GM12878 (cell line): ENCODE data around the gene CLCNKB. TPM values are rescaled to one million over a fixed set of nuclear protein-coding genes. Genes with fewer than 3 reads are reported as not detected.

Experiments used
- ATAC-seq: fragments of 200-7000 bp; cut with Tn5 transposase; 3 replicates; pipeline ENCODE4 v1.9.1; 2020; ENCODE audit warnings: mild to moderate bottlenecking, moderate library complexity
- BruUV-seq: library from RNA; stranded (reverse); fragments of 400-500 nt; replicated peaks from 2 replicates; lab custom pipeline; 2021; lab: Mats Ljungman, UMichigan
- CTCF ChIA-PET: fragments of 300-600 bp; sonication (Branson Sonifier 250); formaldehyde crosslinking; extraction: SDS; loops from one replicate; lab custom pipeline; 2021; ENCODE audit warnings: inconsistent platforms; lab: Yijun Ruan, JAX
- POLR2A ChIA-PET: fragments of 350-600 bp; formaldehyde crosslinking; extraction: SDS; loops from one replicate; lab custom pipeline; 2021; ENCODE audit warnings: inconsistent platforms; lab: Charles Lee
- RAD21 ChIA-PET: fragments of 300-600 bp; sonication (Branson Sonifier 250); formaldehyde crosslinking; loops from one replicate; lab custom pipeline; 2023; ENCODE audit warnings: antibody characterized with exemption; ENCODE audit not compliant: unreplicated experiment; lab: Charles Lee
- SMC1A ChIA-PET: fragments of 300-600 bp; sonication (Branson Sonifier 250); formaldehyde crosslinking; loops from one replicate; lab custom pipeline; 2023; ENCODE audit not compliant: unreplicated experiment, uncharacterized antibody; lab: Charles Lee
- DNase-seq: peaks from one replicate; pipeline ENCODE4 v3.0.0-alpha.2; 2011; ENCODE audit warnings: low read depth, low spot score
- FAIRE-seq: peaks from 3 replicates; lab custom pipeline; 2011; peaks lifted over from hg19 to GRCh38; lab: Jason Lieb, UNC
- H2AFZ ChIP-seq: 2 replicates; pipeline ENCODE4 v1.6.0; 2011; ENCODE audit warnings: low read depth, low read length, control low read depth; ENCODE audit not compliant: control insufficient read depth
- H3K27ac ChIP-seq: 2 replicates; pipeline ENCODE4 v1.5.1; 2011; ENCODE audit warnings: control low read depth; ENCODE audit not compliant: control insufficient read depth, insufficient read depth
- H3K27me3 ChIP-seq, 2 experiments: replicated peaks in 1 of 2; 2 replicates each; pipeline versions ENCODE4 v1.6.0 to v1.6.1; 2011; ENCODE audit warnings: low read length in 1 of 2; ENCODE audit not compliant: control insufficient read depth in 2 of 2, insufficient read depth in 2 of 2
- H3K36me3 ChIP-seq, 2 experiments: 2 replicates each; pipeline ENCODE4 v1.5.1; 2011; ENCODE audit warnings: low read length in 1 of 2; ENCODE audit not compliant: control insufficient read depth in 2 of 2, insufficient read depth in 2 of 2
- H3K4me1 ChIP-seq: 2 replicates; pipeline ENCODE4 v1.6.1; 2011; ENCODE audit warnings: mild to moderate bottlenecking, low read length, moderate library complexity, mixed read lengths; ENCODE audit not compliant: control insufficient read depth, insufficient read depth
- H3K4me2 ChIP-seq: 2 replicates; pipeline ENCODE4 v1.6.0; 2011; ENCODE audit warnings: control low read depth; ENCODE audit not compliant: control insufficient read depth, insufficient read depth
- H3K4me3 ChIP-seq: fragments of 200-600 bp; sonication (generic); 2 replicates; pipeline ENCODE4 v1.5.1; 2016
- H3K79me2 ChIP-seq: 2 replicates; pipeline ENCODE4 v1.6.0; 2011; ENCODE audit warnings: low read length; ENCODE audit not compliant: control insufficient read depth, insufficient read depth
- H3K9ac ChIP-seq: 2 replicates; pipeline ENCODE4 v1.8.0; 2011; ENCODE audit warnings: low read length, control low read depth, mixed read lengths; ENCODE audit not compliant: control insufficient read depth, insufficient read depth
- H3K9me3 ChIP-seq: replicated peaks from 3 replicates; pipeline ENCODE4 v1.5.1; 2011; ENCODE audit warnings: mild to moderate bottlenecking, low read length; ENCODE audit not compliant: control insufficient read depth, insufficient read depth
- H4K20me1 ChIP-seq: 2 replicates; pipeline ENCODE4 v1.6.0; 2011; ENCODE audit not compliant: control insufficient read depth, insufficient read depth
- CEBPB ChIP-seq, 2 experiments: fragments of 150-350 bp in 1 of 2; IDR thresholded peaks; 2 replicates each; pipeline ENCODE4 v1.6.1; 2012 to 2014; ENCODE audit warnings: low read depth in 2 of 2, low read length in 2 of 2, borderline replicate concordance in 1 of 2, inconsistent platforms in 1 of 2
- ETV6 ChIP-seq, 2 experiments: fragments of 450-650 bp in 1 of 2; IDR thresholded peaks in 1 of 2; conservative IDR thresholded peaks in 1 of 2; 2 replicates each; pipeline ENCODE4 v1.6.1; 2014; ENCODE audit warnings: antibody characterized with exemption in 1 of 2, borderline replicate concordance in 1 of 2, low read depth in 1 of 2, mild to moderate bottlenecking in 1 of 2, moderate library complexity in 1 of 2
- FOXK2 ChIP-seq: fragments of 450-650 bp; IDR thresholded peaks from 2 replicates; pipeline ENCODE4 v1.6.1; 2017; ENCODE audit warnings: mild to moderate bottlenecking, moderate library complexity
- RFX5 ChIP-seq: IDR thresholded peaks from 2 replicates; pipeline ENCODE4 v1.6.1; 2011; ENCODE audit warnings: low read depth, low read length, improper control_type of control experiment
- WGBS: methylation state at CpG from one replicate; pipeline ENCODE4 v1.1.6; 2016; ENCODE audit warnings: low lambda C conversion rate; ENCODE audit not compliant: insufficient replicate concordance, insufficient coverage; ENCODE audit errors: missing lambda C conversion rate; 5-methylcytosine and 5-hydroxymethylcytosine counted together
- in situ Hi-C: fragments of 300-500 bp; cut with MboI; formaldehyde crosslinking; loops from 9 replicates; pipeline ENCODE4 v1.14.3; 2018; ENCODE audit warnings: mixed read lengths
- intact Hi-C: fragments of 100-400 bp; cut with micrococcal nuclease; formaldehyde crosslinking; loops from one replicate; pipeline ENCODE4 v1.14.2; 2022; ENCODE audit not compliant: unreplicated experiment
- polyA plus RNA-seq, 11 experiments: library from polyadenylated mRNA; depleted of rRNA in 4 of 11; unstranded in 6 of 11; stranded (reverse) in 5 of 11; fragments of >200 nt; fragmentation: Nextera tagmentation in 4 of 11; fragmentation: Illumina TruSeq in 1 of 11; extraction: Ambion mirVana in 4 of 11; extraction: Trizol in 1 of 11; gene quantifications; 1 replicate in 1 of 11; 2 replicates in 10 of 11; pipeline versions ENCODE4 v1.2.1 to v1.2.3, GENCODE V29; 2011 to 2016; ENCODE audit warnings: inconsistent platforms in 2 of 11, missing spikeins in 2 of 11, low read depth in 1 of 11
- total RNA-seq, 4 experiments: library from RNA; depleted of rRNA in 3 of 4; stranded (reverse); fragments of >200 nt in 3 of 4; fragmentation: Illumina TruSeq in 1 of 4; extraction: Trizol in 1 of 4; gene quantifications; 2 replicates each; pipeline versions ENCODE4 v1.2.1 to v1.2.3, GENCODE V29; 2013 to 2021
- TF ChIP-seq, protein P1 (sequence below): IDR thresholded peaks from 2 replicates; pipeline ENCODE4 v1.6.1; 2012; ENCODE audit warnings: improper control_type of control experiment, low read depth, low read length; ENCODE audit not compliant: insufficient replicate concordance
- TF ChIP-seq, protein P2 (sequence below): fragments of 450-650 bp; IDR thresholded peaks from 2 replicates; pipeline ENCODE4 v1.6.1; 2017; ENCODE audit warnings: low read depth, mild to moderate bottlenecking, moderate library complexity

The CLCNKB gene
- total and polyA plus RNA-seq, 10 of the 15 experiments (the other 5 are each of a cell fraction or from before 2014, with no cell fraction given), result 0.05 TPM; not detected in 9

DNA sequence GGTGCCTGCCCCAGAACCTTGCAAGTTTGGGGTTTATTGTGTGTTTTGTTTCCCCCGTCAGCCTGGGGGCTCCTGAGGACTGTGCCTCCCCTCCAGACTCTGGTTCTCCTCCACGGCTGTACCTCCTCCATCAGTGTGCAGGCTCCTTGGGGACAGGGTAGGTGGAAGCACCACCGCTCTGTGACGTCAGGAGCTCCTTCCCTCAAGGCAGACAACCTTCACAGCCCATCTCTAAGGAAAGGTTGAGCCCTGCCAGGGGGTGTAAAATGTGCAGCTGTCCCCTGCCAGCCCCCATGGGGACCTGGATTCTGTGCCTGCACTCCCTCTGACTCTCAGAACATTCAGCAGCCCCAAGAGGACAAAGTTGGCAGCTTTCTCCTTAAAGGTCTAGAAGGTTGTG lies 25.3 kb upstream of the CLCNKB start:
- FAIRE-seq (no peak), ATAC-seq (no peak), DNase-seq (no peak)
- WGBS, result 30% methylated on average over 4 of the region's 4 CpGs
- in situ Hi-C loops (no loop called here), intact Hi-C loops (no loop called here)
- ChIA-PET RAD21 (no interaction called here), SMC1A (no interaction called here), CTCF (interaction anchor here (6.4 kb wide), 1 partner anchor 10 kb away, joined by 36 read pairs; no protein-coding TSS in a partner anchor), POLR2A (no interaction called here)
- H3K27ac ChIP-seq, result no peak overlapping the region
- H3K79me2 ChIP-seq, result no peaks in the 10 kb centered on the region
- peaks cover 26% of the 10 kb centered on the region for H3K4me1 ChIP-seq
- H2AFZ ChIP-seq, result no peak overlapping the region
- no peak overlapping the region for H3K4me2 ChIP-seq
- no peak overlapping the region for H3K9ac ChIP-seq
- H4K20me1 ChIP-seq, result no peaks in the 10 kb centered on the region
- no TSS peak for BruUV-seq
- TF ChIP-seq ETV6 (conservative IDR thresholded peaks at IDR 0.05 in 1 of 2, IDR thresholded peaks at IDR 0.05 in 1 of 2; ENCODE audit: borderline replicate concordance in 1 of 2, low read depth in 1 of 2) (no peak), RFX5 (no peak), CEBPB (IDR thresholded peaks at IDR 0.05; ENCODE audit: borderline replicate concordance in 1 of 2, low read depth in 2 of 2, low read length in 2 of 2) (no peak), FOXK2 (no peak)
- TF ChIP-seq, protein P1, sequence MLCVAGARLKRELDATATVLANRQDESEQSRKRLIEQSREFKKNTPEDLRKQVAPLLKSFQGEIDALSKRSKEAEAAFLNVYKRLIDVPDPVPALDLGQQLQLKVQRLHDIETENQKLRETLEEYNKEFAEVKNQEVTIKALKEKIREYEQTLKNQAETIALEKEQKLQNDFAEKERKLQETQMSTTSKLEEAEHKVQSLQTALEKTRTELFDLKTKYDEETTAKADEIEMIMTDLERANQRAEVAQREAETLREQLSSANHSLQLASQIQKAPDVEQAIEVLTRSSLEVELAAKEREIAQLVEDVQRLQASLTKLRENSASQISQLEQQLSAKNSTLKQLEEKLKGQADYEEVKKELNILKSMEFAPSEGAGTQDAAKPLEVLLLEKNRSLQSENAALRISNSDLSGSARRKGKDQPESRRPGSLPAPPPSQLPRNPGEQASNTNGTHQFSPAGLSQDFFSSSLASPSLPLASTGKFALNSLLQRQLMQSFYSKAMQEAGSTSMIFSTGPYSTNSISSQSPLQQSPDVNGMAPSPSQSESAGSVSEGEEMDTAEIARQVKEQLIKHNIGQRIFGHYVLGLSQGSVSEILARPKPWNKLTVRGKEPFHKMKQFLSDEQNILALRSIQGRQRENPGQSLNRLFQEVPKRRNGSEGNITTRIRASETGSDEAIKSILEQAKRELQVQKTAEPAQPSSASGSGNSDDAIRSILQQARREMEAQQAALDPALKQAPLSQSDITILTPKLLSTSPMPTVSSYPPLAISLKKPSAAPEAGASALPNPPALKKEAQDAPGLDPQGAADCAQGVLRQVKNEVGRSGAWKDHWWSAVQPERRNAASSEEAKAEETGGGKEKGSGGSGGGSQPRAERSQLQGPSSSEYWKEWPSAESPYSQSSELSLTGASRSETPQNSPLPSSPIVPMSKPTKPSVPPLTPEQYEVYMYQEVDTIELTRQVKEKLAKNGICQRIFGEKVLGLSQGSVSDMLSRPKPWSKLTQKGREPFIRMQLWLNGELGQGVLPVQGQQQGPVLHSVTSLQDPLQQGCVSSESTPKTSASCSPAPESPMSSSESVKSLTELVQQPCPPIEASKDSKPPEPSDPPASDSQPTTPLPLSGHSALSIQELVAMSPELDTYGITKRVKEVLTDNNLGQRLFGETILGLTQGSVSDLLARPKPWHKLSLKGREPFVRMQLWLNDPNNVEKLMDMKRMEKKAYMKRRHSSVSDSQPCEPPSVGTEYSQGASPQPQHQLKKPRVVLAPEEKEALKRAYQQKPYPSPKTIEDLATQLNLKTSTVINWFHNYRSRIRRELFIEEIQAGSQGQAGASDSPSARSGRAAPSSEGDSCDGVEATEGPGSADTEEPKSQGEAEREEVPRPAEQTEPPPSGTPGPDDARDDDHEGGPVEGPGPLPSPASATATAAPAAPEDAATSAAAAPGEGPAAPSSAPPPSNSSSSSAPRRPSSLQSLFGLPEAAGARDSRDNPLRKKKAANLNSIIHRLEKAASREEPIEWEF, result no peak
- TF ChIP-seq, protein P2, sequence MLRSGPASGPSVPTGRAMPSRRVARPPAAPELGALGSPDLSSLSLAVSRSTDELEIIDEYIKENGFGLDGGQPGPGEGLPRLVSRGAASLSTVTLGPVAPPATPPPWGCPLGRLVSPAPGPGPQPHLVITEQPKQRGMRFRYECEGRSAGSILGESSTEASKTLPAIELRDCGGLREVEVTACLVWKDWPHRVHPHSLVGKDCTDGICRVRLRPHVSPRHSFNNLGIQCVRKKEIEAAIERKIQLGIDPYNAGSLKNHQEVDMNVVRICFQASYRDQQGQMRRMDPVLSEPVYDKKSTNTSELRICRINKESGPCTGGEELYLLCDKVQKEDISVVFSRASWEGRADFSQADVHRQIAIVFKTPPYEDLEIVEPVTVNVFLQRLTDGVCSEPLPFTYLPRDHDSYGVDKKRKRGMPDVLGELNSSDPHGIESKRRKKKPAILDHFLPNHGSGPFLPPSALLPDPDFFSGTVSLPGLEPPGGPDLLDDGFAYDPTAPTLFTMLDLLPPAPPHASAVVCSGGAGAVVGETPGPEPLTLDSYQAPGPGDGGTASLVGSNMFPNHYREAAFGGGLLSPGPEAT, result no peak
- no peaks in the 10 kb centered on the region for H3K9me3 ChIP-seq
- no peaks in the 10 kb centered on the region for H3K36me3 ChIP-seq
- no peak overlapping the region for H3K4me3 ChIP-seq
- H3K27me3 ChIP-seq, result peaks cover 0 to 2% of the 10 kb centered on the region in 2 experiments; a peak in 2 of 4 replicates
